Esophagus muscularis mucosa (tissue), 3 donors: ENCODE results near the gene ULK4.

Source experiments
- EP300 ChIP-seq: sonication (generic); formaldehyde crosslinking; IDR thresholded peaks from one replicate; pipeline ENCODE4 v1.6.1; 2017; ENCODE audit warnings: antibody characterized with exemption
- POLR2AphosphoS5 ChIP-seq, 2 donors: sonication (generic); formaldehyde crosslinking; IDR thresholded peaks; one replicate each; pipeline ENCODE4 v1.6.1; 2017; ENCODE audit warnings: antibody characterized with exemption in 2 of 2

DNA sequence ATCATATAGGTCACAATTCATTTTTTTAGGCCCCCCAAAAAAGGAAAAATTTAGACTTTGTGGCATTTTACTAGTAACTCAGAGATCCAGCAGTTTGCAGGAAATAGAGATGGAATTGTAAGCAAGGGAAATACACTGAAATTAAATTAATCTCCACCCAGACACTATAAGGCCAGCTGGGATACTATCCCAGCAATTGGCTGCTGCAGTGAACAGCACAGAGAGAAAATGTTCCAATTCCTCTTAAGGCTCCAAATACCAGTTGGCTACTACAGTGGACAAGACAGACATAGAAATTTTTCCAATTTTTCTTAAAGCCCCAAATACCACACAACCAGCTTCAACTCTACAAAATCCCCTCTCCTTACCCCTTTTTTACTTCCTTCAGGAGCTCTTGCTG lies 78.9 kb downstream of the ULK4 start:
- TF ChIP-seq EP300: no peak
- TF ChIP-seq POLR2AphosphoS5 (IDR thresholded peaks at IDR 0.05): no peak
